Activated CD4-positive, alpha-beta T cell treated with anti-CD3 and anti-CD28 coated beads, Interleukin-2, amount 10 ng/mL, durations not matched to agents 24 days and 14 days (primary cell): ENCODE results near the gene CHRNB2. TPM values are rescaled to one million over a fixed set of nuclear protein-coding genes. Genes with fewer than 3 reads are reported as not detected.

Experiments used
- DNase-seq: peaks from one replicate; pipeline ENCODE4 v3.0.0; 2022
- H3K27ac Mint-ChIP-seq: one replicate; pipeline ENCODE4 v1.8.0; 2022; ENCODE audit warnings: mild to moderate bottlenecking, mixed read lengths
- H3K27me3 Mint-ChIP-seq: one replicate; pipeline ENCODE4 v1.8.0; 2022; ENCODE audit warnings: mixed read lengths
- H3K36me3 Mint-ChIP-seq: one replicate; pipeline ENCODE4 v1.8.0; 2022; ENCODE audit warnings: low read depth, mild to moderate bottlenecking, mixed read lengths
- H3K4me1 Mint-ChIP-seq: one replicate; pipeline ENCODE4 v1.8.0; 2021; ENCODE audit warnings: mixed read lengths
- H3K4me3 Mint-ChIP-seq: one replicate; pipeline ENCODE4 v1.8.0; 2022; ENCODE audit warnings: mild to moderate bottlenecking, moderate library complexity, mixed read lengths
- H3K9me3 Mint-ChIP-seq: one replicate; pipeline ENCODE4 v1.8.0; 2021; ENCODE audit warnings: mixed read lengths
- intact Hi-C: fragments of 100-400 bp; cut with micrococcal nuclease; formaldehyde crosslinking; loops from one replicate; pipeline ENCODE4 v1.15.1; 2023
- total RNA-seq: library from RNA; stranded (reverse); gene quantifications from 2 replicates; pipeline ENCODE4 v1.2.3, GENCODE V29; 2022

The CHRNB2 gene
- total RNA-seq, 1 donor from 2014 or later = 0.14 TPM

DNA sequence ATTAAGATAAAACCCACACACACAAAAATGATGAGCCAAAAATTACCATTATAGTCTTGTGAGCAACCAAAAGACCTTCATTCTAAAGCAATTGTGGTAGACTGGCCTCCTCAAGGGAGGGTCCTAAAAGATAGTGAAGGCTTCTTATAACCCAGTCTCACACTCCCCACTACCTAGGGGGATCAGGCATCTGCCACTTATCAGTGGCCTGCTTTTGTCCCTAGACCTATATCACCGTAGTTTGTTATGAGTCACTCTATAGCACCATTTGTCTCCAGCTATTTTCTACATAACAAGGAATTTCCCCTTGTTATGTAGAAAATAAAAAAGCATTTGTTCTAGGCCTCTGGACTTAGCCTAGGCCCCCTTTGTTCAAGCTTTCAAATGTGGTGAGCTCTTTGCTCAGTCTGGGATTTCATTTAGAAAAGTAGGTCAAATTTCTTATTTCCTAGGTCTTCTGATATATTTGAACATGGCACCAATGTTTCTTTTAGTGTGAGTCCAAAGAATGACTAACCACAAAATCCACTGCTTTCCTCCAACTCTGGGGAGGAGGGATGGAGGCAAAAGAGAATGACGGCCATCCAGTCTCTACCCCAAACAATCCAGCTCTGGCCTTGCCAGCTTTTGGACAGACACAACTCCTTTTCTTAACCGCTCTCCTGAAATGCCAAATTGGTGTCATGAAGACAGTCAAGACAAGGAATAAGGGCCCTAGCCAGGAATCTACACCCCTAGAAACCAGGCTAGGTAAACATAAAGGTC is 31.5 kb downstream of the CHRNB2 start:
- H3K4me1 Mint-ChIP-seq = peaks cover 56% of the 10 kb centered on the region
- no peak for DNase-seq
- H3K27ac Mint-ChIP-seq = peak overlapping the region; percentile 75
- no peak overlapping the region for H3K4me3 Mint-ChIP-seq
- no peaks in the 10 kb centered on the region for H3K27me3 Mint-ChIP-seq
- peaks cover 83% of the 10 kb centered on the region for H3K36me3 Mint-ChIP-seq
- no peaks in the 10 kb centered on the region for H3K9me3 Mint-ChIP-seq
- intact Hi-C loops = no loop called here

DNA sequence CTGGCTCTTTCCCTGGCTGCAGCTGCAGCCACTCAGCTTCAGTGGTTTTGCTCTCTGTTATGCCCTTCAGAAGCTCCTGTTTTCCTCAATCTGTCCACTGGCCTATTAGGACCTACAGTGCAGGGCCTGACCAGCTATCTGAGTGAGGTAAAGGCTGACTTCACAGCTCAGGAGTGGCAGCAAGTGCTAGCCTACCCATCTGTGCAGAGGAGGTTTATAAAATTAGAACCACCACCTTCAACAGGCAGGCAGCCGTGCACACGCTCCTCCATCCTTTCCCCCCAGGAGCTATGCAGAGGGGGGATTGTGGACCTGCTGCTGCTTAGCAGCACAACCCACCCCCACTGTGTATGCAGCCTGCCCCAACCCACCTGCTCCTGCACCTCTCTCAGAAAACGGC is 32.1 kb downstream of the CHRNB2 start:
- H3K4me1 Mint-ChIP-seq = peaks cover 59% of the 10 kb centered on the region
- no peaks in the 10 kb centered on the region for H3K27me3 Mint-ChIP-seq
- peak overlapping the region; percentile 22 for H3K4me3 Mint-ChIP-seq
- H3K27ac Mint-ChIP-seq = peak overlapping the region; percentile 79
- peaks cover 82% of the 10 kb centered on the region for H3K36me3 Mint-ChIP-seq
- intact Hi-C loops = loop anchor here (10.0 kb wide), 1 partner anchor 375 kb away; the partner anchor contains the start of gene UBAP2L
- H3K9me3 Mint-ChIP-seq = no peaks in the 10 kb centered on the region
- no peak for DNase-seq

DNA sequence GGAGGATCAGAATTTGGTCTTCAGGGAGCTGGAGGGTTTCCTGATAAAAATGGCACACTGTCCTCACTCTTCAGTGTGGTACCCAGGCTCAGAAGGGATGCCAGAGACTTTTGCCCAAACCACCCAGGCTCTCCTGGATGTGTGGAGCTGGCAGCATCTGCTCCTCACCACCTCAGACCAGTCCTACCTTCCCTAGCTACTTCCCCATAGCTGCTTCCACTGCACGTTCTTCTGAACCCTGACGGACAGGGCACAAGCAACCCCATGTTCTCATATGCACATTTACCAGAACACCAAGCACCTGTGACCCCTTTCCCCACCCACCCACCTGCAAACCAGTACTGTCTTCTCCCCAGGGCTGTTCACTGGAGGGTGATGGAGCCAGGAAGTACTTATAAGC is 35.7 kb downstream of the CHRNB2 start:
- Mint-ChIP-seq H3K4me3 (no peak overlapping the region), H3K36me3 (peaks cover 80% of the 10 kb centered on the region), H3K27me3 (no peaks in the 10 kb centered on the region), H3K4me1 (peaks cover 74% of the 10 kb centered on the region), H3K9me3 (no peaks in the 10 kb centered on the region), H3K27ac (peak overlapping the region; percentile 18)
- no peak for DNase-seq
- intact Hi-C loops = loop anchor here (10.0 kb wide), 1 partner anchor 379 kb away; the partner anchor contains the start of gene UBAP2L

DNA sequence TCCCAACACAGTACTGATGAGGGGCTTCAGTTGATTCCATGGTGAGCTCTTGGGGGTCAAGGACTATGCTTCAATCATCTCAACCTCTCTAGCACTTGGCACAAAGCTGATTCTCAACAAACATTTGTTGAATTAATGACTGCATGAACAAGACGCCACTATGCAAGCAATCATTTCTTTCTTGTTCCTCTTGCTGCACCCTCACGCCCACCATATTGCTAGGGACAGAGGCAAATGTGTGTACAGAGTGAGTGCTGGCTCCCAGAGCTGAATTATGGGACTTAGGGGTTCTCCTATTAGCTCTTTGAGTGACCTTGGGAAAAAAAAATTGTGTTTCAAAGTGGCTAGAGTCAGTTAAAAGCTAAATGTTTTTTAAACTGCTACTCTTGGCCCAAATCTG is 38.0 kb downstream of the CHRNB2 start:
- DNase-seq = no peak
- Mint-ChIP-seq H3K4me3 (peak overlapping the region; percentile 92), H3K36me3 (peaks cover 66% of the 10 kb centered on the region), H3K4me1 (peaks cover 77% of the 10 kb centered on the region), H3K9me3 (no peaks in the 10 kb centered on the region), H3K27ac (peak overlapping the region; percentile 56), H3K27me3 (no peaks in the 10 kb centered on the region)
- intact Hi-C loops = loop anchor here (5.0 to 10.0 kb wide), 2 partner anchors 187 to 381 kb away; partner anchors contain the start of gene UBAP2L

DNA sequence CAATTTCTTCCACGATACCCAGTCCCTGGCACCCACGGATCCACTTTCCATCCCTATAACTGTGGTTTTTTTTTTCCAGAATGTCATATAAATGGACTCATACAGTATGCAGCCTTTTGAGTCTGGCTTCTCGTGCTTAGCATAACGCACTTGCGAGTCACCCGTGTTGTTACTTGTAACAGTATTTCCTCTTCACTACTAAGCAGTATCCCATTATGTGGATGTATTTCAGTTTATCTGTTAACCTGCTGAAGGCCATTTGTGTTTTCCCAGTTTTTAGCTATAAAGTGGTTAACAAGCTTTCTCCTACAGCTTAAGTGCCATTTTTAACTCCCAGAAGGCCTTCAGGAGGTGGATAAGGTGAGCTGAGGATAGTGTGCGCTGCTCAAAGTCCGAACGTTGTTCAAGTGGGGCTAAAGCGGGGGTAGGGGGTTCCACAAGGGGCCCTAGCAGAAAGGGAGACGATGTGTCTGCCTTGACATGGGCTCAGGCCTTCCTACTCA is 39.6 kb downstream of the CHRNB2 start:
- Mint-ChIP-seq H3K9me3 (no peaks in the 10 kb centered on the region), H3K4me3 (peak overlapping the region; percentile 92), H3K4me1 (peaks cover 73% of the 10 kb centered on the region), H3K27me3 (no peaks in the 10 kb centered on the region), H3K36me3 (peaks cover 50% of the 10 kb centered on the region), H3K27ac (peak overlapping the region; percentile 99)
- intact Hi-C loops = loop anchor here (5.0 to 10.0 kb wide), 2 partner anchors 185 to 382 kb away; partner anchors contain the start of gene UBAP2L
- peak; percentile 78 for DNase-seq

DNA sequence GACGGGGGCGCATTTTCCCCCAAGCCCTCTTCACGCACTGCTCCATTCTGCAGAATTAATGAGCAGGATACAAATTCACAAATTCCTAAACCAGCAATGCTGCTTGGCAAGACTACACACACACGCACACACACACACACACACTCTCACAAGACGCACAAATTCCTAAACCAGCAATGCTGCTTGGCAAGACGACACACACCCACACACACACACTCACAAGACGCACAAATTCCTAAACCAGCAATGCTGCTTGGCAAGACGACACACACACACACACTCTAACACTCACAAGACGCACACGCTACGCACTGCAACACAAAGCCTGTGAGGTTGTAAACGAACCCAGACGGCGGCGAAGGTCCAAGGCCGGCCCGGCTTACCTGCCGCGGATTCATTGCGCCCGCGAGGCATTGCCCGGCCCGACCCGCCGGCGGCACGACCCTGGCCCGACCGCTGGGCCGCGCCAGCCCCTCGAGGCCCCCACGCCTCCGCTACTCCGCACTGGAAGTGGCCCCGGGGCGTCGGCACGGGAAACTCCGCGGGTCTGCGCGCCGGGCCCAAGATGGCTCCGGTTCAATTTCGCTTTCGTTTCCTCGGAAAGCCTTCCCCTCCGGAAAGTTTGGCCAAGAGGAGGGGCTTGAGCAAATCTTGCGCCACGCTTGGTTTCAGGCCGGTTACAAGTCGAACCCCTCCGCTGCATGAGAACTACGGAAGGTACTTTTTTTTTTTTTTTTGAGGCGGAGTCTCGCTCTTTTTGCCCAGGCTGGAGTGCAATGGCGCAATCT is 40.2 kb downstream of the CHRNB2 start, which contains the start of gene ADAR:
Gene ADAR, minus strand, starts transcription at position 578 of the 788 bp plus-strand sequence. Its CDS starts 180 bp downstream, at position 398.
- Mint-ChIP-seq H3K27me3 (no peaks in the 10 kb centered on the region), H3K27ac (peak within 1 kb of the TSS; percentile 99), H3K9me3 (no peaks in the 10 kb centered on the region), H3K4me3 (peak within 1 kb of the TSS; percentile 92), H3K4me1 (peaks cover 72% of the 10 kb centered on the region), H3K36me3 (peaks cover 47% of the 10 kb centered on the region)
- intact Hi-C loops = loop anchor here (1.0 to 10.0 kb wide), 3 partner anchors 49 to 383 kb away; partner anchors contain the start of gene UBAP2L
- peak; percentile 98 for DNase-seq

DNA sequence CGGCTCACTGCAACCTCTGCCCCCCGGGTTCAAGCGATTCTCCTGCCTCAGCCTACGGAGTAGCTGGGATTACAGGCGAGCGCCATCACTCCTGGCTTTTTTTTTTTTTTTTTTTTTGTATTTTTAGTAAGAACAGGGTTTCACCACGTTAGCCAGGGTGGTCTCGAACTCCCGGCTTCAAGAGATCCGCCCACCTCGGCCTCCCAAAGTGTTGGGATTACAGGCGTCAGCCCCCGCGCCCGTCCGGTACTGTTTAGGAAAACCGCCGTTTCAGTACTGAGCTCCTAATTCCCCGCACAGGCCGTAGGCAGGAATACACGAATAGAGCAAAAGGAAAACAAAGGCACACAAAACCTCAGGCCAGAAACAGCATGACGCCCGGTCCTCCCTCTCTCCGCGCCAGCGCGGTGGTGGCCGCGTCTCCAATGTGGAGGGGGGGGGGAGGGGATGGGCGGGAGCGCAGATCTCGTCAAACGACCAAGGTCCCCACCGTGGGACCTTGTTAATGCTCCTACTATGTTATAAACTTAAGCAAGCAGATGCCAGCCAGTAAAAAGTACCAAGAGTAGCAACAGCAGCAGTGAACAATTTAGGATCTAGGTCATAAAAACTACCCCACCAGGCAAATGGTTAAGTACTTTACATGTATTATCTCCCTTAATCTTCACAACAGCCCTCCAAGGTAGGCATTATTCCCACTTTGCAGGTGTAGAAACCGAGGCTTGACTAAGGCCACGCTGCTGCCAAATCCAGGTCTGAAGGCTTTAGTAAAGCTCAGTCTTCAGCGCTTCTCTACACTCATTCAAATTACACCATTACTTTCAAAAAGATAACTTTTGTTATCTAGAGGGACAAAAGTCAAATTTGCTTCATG is 41.1 kb downstream of the CHRNB2 start:
- Mint-ChIP-seq H3K4me1 (peaks cover 65% of the 10 kb centered on the region), H3K27ac (peak overlapping the region; percentile 99), H3K9me3 (no peaks in the 10 kb centered on the region), H3K27me3 (no peaks in the 10 kb centered on the region), H3K4me3 (peak overlapping the region; percentile 92), H3K36me3 (peaks cover 41% of the 10 kb centered on the region)
- peak; percentile 85 for DNase-seq
- intact Hi-C loops = loop anchor here (1.0 to 10.0 kb wide), 5 partner anchors 19 to 384 kb away; partner anchors contain the start of gene UBAP2L

DNA sequence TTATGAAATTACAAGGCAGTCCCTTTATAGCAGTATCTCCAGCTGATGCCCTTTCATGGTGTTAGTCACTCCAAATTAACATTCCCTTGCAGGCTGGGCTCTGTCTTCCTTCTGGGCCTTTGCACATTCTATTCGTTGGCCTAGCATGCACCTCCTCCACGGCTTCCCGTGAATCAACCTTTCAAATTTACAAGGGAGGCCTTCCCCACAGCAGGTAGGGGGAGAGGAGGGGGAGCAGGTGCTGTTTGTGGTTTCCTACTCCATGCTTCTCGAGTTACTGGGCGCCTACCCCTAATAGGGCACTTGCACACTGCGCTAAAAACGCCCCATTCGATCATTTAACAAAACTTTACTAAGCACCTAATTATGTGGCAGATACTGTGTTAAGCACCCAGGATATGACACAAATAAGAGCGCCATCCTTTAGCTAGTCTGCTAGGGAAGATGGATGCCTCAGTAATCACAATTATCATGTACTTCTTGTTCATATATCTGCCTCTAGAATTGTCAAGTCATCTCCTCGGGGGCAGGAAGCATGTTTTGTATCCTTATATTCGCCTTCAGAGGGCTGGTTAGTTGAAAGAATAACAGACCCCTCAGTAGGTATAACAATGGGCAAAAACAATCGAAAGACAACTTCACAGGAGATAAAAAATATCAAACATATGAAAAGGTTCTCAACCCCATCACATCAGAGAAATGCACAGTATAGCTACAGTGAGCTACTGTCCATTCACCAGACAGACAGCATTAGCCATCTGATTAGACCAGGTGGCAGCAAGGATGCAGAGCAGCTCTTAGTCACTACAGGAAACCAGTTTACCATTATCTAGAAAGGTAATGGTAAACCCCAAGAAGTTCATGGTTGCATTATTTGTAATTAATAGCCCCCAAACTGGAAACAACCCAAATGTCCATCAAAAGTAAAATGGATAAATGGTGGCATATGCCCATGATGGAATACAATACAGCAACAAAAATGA is 42.1 kb downstream of the CHRNB2 start:
- no peaks in the 10 kb centered on the region for H3K27me3 Mint-ChIP-seq
- intact Hi-C loops = loop anchor here (1.0 to 10.0 kb wide), 4 partner anchors 18 to 385 kb away; partner anchors contain the start of gene UBAP2L

DNA sequence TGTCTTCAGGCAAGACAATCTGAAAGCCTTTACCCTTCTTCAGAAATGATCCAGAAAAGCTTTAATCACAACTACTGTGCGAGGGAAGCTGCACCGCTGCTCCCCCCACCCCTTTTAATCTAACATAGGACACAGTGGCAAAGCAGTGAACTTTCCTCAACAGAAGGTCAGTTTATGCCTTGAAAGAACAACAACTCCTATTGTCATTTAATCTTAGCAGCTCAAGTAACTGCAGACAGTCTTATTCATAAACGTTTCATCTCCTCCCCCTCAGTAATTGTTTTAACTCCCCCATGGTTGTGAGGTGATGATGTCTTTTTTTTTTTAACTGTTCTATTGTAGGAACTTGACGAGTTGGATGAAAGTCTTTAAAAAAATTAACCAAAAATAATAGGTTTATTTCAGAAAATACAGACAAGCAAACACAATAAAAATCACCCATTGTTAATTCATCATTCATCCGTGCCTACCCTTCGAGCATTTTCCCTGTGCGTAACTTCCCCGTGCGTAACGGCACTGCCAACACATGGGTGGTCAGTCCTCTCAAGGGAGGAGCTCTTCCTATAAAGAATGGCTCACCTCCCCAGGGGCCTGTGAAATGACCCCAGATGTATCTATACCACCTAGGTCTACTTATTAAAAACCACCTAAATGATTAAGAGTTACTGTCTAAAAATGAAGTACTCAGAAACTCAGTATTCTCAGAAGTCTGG is 43.7 kb downstream of the CHRNB2 start:
- peaks cover 57% of the 10 kb centered on the region for H3K4me1 Mint-ChIP-seq
- H3K27ac Mint-ChIP-seq = peak overlapping the region; percentile 75
- no peaks in the 10 kb centered on the region for H3K27me3 Mint-ChIP-seq
- peaks cover 21% of the 10 kb centered on the region for H3K36me3 Mint-ChIP-seq
- no peak for DNase-seq
- H3K4me3 Mint-ChIP-seq = peak overlapping the region; percentile 34
- H3K9me3 Mint-ChIP-seq = no peaks in the 10 kb centered on the region
- intact Hi-C loops = no loop called here

More for the DNA sequence above, 42.1 kb downstream of the CHRNB2 start:
- peaks cover 61% of the 10 kb centered on the region for H3K4me1 Mint-ChIP-seq
- no peaks in the 10 kb centered on the region for H3K9me3 Mint-ChIP-seq
- H3K4me3 Mint-ChIP-seq = peak overlapping the region; percentile 92
- peak; percentile 86 for DNase-seq
- peaks cover 32% of the 10 kb centered on the region for H3K36me3 Mint-ChIP-seq
- peak overlapping the region; percentile 99 for H3K27ac Mint-ChIP-seq

DNA sequence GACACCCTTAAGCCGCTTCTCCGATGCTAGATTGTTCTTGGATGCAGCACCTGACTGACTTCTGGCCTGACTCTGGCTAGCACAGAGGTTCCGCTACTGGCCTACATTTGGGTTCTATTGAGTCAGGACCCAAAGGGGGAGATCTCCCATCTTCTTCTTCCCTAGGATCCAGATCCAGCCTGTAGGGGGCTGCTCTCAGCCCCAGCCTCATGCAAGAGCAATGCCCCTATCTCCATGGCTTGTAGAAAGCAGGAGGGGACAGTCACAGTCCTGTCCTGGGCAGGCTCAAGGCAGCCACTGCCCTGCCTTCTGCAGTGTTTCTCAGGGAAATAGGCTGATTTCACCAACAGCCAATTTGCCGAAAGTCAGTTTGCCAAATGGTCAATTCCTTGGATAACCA is 46.7 kb downstream of the CHRNB2 start:
- H3K9me3 Mint-ChIP-seq = no peaks in the 10 kb centered on the region
- intact Hi-C loops = no loop called here
- H3K27me3 Mint-ChIP-seq = no peaks in the 10 kb centered on the region
- DNase-seq = no peak
- peak overlapping the region; percentile 86 for H3K27ac Mint-ChIP-seq
- peak overlapping the region; percentile 68 for H3K4me3 Mint-ChIP-seq
- peaks cover 14% of the 10 kb centered on the region for H3K36me3 Mint-ChIP-seq
- peaks cover 52% of the 10 kb centered on the region for H3K4me1 Mint-ChIP-seq

DNA sequence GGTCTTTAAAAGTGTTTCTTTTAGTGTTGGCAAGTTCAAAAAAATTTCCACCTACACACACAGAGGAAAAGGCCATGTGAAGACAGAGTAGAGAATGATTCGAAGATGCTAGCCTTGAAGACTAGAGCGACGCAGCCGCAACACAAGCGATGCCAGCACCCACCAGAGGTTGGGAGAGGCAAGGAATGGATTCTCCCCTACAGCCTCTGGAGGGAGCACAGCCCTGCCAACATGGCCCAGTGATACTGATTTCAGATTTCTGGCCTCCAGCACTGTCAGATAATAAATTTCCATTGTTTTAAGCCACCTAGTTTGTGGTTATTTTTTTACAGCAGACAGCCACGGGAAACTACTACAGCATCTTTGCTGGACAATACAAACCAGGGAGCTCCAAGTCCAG is 47.3 kb downstream of the CHRNB2 start:
- Mint-ChIP-seq H3K27me3 (no peaks in the 10 kb centered on the region), H3K27ac (peak overlapping the region; percentile 86), H3K4me3 (peak overlapping the region; percentile 68), H3K36me3 (peaks cover 12% of the 10 kb centered on the region), H3K4me1 (peaks cover 48% of the 10 kb centered on the region), H3K9me3 (no peaks in the 10 kb centered on the region)
- no peak for DNase-seq
- intact Hi-C loops = no loop called here
